Upper lobe of left lung (tissue), 6 donors: Measurements from ENCODE around the gene ELAVL2. TPM values are rescaled to one million over a fixed set of nuclear protein-coding genes. Genes with fewer than 3 reads are reported as not detected.

Source experiments
- ATAC-seq, 2 donors: fragments of 200-7000 bp; cut with Tn5 transposase; one replicate each; pipeline ENCODE4 v1.9.1; 2022; ENCODE audit warnings: mild to moderate bottlenecking in 2 of 2, moderate library complexity in 2 of 2; ENCODE audit not compliant: low FRiP score in 2 of 2
- DNase-seq, 2 donors: peaks; one replicate each; pipeline ENCODE4 v3.0.0-alpha.2; 2019 to 2020
- H3K27ac ChIP-seq, 4 donors: fragments of 200-600 bp; sonication (generic); one replicate each; pipeline ENCODE4 v1.5.1; 2016 to 2019
- H3K27me3 ChIP-seq, 4 donors: fragments of 200-600 bp; sonication (generic); one replicate each; pipeline ENCODE4 v1.5.1; 2017 to 2019
- H3K36me3 ChIP-seq, 4 donors: fragments of 200-600 bp; sonication (generic); one replicate each; pipeline ENCODE4 v1.5.1; 2016 to 2019
- H3K4me1 ChIP-seq, 4 donors: fragments of 200-600 bp; sonication (generic); one replicate each; pipeline ENCODE4 v1.5.1; 2018 to 2019
- H3K4me3 ChIP-seq, 4 donors: fragments of 200-600 bp; sonication (generic); one replicate each; pipeline ENCODE4 v1.5.1; 2017 to 2019; ENCODE audit warnings: mild to moderate bottlenecking in 2 of 4, moderate library complexity in 1 of 4
- H3K9me3 ChIP-seq, 4 donors: fragments of 200-600 bp; sonication (generic); one replicate each; pipeline ENCODE4 v1.5.1; 2018 to 2019
- EP300 ChIP-seq, 4 donors: sonication (generic); formaldehyde crosslinking; IDR thresholded peaks; one replicate each; pipeline ENCODE4 v1.5.1; 2017; ENCODE audit warnings: antibody characterized with exemption in 4 of 4, control low read depth in 2 of 4
- POLR2A ChIP-seq, 4 donors: fragments of 450-650 bp; IDR thresholded peaks; one replicate each; pipeline ENCODE4 v1.5.1; 2016 to 2017; ENCODE audit warnings: antibody characterized with exemption in 4 of 4, mild to moderate bottlenecking in 2 of 4
- POLR2AphosphoS5 ChIP-seq, 2 donors: sonication (generic); formaldehyde crosslinking; IDR thresholded peaks; one replicate each; pipeline ENCODE4 v1.5.1; 2017; ENCODE audit warnings: antibody characterized with exemption in 2 of 2
- WGBS, 2 donors: methylation state at CpG; one replicate each; pipeline ENCODE4 v1.1.5; 2017 to 2018; 5-methylcytosine and 5-hydroxymethylcytosine counted together
- total RNA-seq, 6 donors: library from RNA; depleted of rRNA in 4 of 6; stranded (reverse); fragments of >200 nt in 4 of 6; gene quantifications; one replicate each; pipeline versions ENCODE4 v1.1.0 to v1.2.1, GENCODE V29; 2016 to 2021
- TF ChIP-seq, protein P1 (sequence below), 6 experiments: fragments of 450-650 bp in 4 of 6; fragments of 200-600 bp in 2 of 6; sonication (generic) in 2 of 6; IDR thresholded peaks; one replicate each; pipeline ENCODE4 v1.5.1; 2016 to 2019; ENCODE audit warnings: antibody characterized with exemption in 6 of 6
- donor health status: DM: no; HTN: no; CAD: no; lungs with moderate emphysema.
- donor health status: DM: no; HTN: yes; CAD: no; lungs with severe emphysema.

ELAVL2 gene
- total RNA-seq, 6 donors from 2014 or later: 0.27 TPM; not detected in 5

DNA sequence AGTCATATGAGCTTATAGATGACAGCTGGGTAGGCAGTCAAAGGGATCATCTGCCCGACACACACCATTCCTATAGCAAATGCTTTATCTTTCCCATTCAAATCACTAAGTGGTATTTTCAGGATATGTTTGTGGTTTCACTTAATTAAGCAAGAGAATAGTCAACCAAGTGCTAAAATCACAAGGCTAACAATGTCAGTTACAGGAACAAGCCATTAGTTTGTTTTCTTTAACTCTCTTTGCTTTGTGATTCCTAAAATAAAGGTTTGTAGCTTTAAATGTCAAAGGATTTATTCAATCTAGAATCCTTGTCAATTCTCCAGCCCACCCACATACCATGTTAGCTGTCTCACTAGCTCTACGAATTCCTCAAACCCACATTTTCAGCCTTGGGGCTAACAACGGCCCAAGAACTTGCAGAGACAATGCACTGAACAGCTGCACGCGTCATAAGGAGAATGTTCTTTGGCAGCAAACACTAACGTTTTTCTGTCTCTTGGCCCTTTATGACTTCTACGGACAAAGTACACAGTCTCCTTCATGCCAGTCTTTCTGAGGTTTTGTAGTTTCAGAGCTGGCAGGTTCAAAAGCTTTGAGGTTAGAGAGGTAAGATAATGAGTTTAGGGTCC is 56.6 kb downstream of the ELAVL2 start:
- H3K9me3 ChIP-seq: no peaks in the 10 kb centered on the region
- WGBS, 2 donors: 57 to 78% methylated on average over 7 of the region's 7 CpGs
- H3K4me3 ChIP-seq: no peak overlapping the region

DNA sequence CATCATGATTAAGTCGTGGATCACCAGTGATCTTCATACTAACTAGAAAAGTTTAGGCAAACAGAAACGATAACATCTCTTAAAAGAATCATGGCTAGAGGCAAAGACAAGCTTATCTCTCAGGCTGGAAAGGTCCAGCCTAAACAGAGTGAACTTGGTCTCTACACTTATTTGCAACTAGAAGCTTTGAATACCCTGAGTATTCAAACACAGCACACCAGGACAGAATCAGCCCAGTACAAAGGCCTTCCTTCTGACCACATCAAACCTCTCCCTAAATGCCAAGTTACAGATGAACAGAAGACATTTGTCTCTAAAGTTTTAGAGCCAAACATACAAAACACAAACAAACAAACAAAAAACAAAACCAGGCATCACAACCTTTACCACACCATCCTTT is 57.2 kb downstream of the ELAVL2 start:
- TF ChIP-seq, protein P1, sequence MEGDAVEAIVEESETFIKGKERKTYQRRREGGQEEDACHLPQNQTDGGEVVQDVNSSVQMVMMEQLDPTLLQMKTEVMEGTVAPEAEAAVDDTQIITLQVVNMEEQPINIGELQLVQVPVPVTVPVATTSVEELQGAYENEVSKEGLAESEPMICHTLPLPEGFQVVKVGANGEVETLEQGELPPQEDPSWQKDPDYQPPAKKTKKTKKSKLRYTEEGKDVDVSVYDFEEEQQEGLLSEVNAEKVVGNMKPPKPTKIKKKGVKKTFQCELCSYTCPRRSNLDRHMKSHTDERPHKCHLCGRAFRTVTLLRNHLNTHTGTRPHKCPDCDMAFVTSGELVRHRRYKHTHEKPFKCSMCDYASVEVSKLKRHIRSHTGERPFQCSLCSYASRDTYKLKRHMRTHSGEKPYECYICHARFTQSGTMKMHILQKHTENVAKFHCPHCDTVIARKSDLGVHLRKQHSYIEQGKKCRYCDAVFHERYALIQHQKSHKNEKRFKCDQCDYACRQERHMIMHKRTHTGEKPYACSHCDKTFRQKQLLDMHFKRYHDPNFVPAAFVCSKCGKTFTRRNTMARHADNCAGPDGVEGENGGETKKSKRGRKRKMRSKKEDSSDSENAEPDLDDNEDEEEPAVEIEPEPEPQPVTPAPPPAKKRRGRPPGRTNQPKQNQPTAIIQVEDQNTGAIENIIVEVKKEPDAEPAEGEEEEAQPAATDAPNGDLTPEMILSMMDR (IDR thresholded peaks at IDR 0.05): no peak
- TF ChIP-seq EP300 (IDR thresholded peaks at IDR 0.05) (no peak), POLR2AphosphoS5 (IDR thresholded peaks at IDR 0.05) (no peak), POLR2A (IDR thresholded peaks at IDR 0.05) (no peak)
- Histone ChIP-seq H3K27ac (no peak overlapping the region), H3K4me1 (no peaks in the 10 kb centered on the region), H3K9me3 (no peaks in the 10 kb centered on the region), H3K4me3 (no peak overlapping the region), H3K36me3 (no peaks in the 10 kb centered on the region), H3K27me3 (no peaks in the 10 kb centered on the region)
- DNase-seq: no peak
- WGBS, 2 donors: 65 to 69% methylated on average over 2 of the region's 2 CpGs
- no peak for ATAC-seq

More for the DNA sequence above, 56.6 kb downstream of the ELAVL2 start:
- ATAC-seq (no peak), DNase-seq (no peak)
- Histone ChIP-seq H3K36me3 (no peaks in the 10 kb centered on the region), H3K27ac (no peak overlapping the region), H3K4me1 (no peaks in the 10 kb centered on the region), H3K27me3 (no peaks in the 10 kb centered on the region)
- TF ChIP-seq EP300 (IDR thresholded peaks at IDR 0.05) (no peak), POLR2AphosphoS5 (IDR thresholded peaks at IDR 0.05) (no peak), POLR2A (IDR thresholded peaks at IDR 0.05) (no peak)
- TF ChIP-seq, protein P1 (IDR thresholded peaks at IDR 0.05): no peak

DNA sequence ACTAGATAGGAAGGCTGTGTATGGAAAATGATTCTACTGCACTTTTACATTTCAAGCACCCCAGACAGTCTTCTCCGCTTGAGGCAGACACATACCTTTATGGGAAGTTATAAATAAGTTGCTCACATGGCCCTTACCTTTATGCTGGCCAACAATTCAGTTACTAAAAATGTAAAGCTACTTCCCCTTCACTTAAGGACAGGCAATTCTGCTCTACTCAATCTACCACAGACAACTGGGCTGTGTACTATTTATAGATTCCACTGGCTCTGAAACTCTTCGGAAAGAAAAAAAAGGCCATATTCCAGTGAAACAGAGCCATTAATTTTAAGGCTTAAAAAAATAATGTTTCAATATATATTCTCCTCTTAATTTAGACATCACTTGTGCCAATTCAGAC is 59.4 kb downstream of the ELAVL2 start:
- 27 to 37% methylated on average over 2 of the region's 2 CpGs for WGBS, 2 donors

DNA sequence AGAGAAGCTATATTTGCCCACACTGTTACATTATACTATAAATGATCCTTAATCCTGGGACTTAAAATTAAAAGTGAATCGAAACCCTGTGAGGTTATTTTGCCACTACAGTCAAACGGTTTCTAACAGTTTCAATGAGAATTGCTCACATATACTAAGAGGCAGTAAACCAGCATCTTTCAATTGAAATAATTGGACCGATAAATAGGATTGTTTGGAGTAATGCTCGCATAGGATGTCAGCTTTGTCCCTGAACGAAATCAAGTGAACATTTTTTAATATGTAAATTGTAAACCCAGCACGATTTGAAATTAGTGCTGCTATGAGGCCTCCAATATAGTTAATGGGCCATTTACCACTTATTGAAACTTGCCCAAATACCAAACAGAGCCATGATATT is 60.5 kb downstream of the ELAVL2 start:
- TF ChIP-seq POLR2AphosphoS5 (IDR thresholded peaks at IDR 0.05) (no peak), POLR2A (IDR thresholded peaks at IDR 0.05) (no peak), EP300 (IDR thresholded peaks at IDR 0.05) (no peak)
- TF ChIP-seq, protein P1 (IDR thresholded peaks at IDR 0.05): no peak
- DNase-seq: no peak
- H3K9me3 ChIP-seq: no peaks in the 10 kb centered on the region
- H3K27me3 ChIP-seq: no peaks in the 10 kb centered on the region
- WGBS, 2 donors: 82 to 91% methylated on average over 6 of the region's 6 CpGs
- no peaks in the 10 kb centered on the region for H3K4me1 ChIP-seq
- no peak overlapping the region for H3K27ac ChIP-seq
- no peak overlapping the region for H3K4me3 ChIP-seq
- no peaks in the 10 kb centered on the region for H3K36me3 ChIP-seq
- ATAC-seq: no peak

More for the DNA sequence above, 59.4 kb downstream of the ELAVL2 start:
- no peak overlapping the region for H3K4me3 ChIP-seq
- no peaks in the 10 kb centered on the region for H3K27me3 ChIP-seq
- no peak for ATAC-seq
- no peak for DNase-seq
- no peak overlapping the region for H3K27ac ChIP-seq
- no peaks in the 10 kb centered on the region for H3K4me1 ChIP-seq
- no peak for TF ChIP-seq EP300 (IDR thresholded peaks at IDR 0.05)
- TF ChIP-seq POLR2A (IDR thresholded peaks at IDR 0.05): no peak
- TF ChIP-seq, protein P1 (IDR thresholded peaks at IDR 0.05): no peak
- TF ChIP-seq POLR2AphosphoS5 (IDR thresholded peaks at IDR 0.05): no peak
- H3K9me3 ChIP-seq: no peaks in the 10 kb centered on the region
- no peaks in the 10 kb centered on the region for H3K36me3 ChIP-seq

DNA sequence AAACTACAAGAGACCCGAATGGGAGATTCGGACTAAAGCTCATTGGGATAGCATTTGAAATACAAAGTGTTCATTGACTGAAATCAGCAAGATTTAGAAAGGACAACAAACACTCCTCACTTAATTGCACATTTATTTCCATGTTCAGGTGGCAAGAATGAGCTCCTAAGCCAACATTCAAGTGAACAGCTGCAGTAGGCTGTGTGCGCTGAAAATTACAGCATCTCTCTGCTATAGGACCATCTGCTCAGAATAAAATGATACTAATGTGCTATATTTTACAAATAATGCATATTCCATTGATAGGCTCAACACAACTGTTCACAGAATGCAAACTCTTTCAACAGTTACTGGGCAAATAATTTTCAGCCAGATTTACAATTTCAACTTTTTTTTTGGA is 61.8 kb downstream of the ELAVL2 start:
- no peak overlapping the region for H3K27ac ChIP-seq
- no peaks in the 10 kb centered on the region for H3K36me3 ChIP-seq
- H3K4me1 ChIP-seq: no peaks in the 10 kb centered on the region
- no peaks in the 10 kb centered on the region for H3K27me3 ChIP-seq
- no peak overlapping the region for H3K4me3 ChIP-seq
- no peak for ATAC-seq
- TF ChIP-seq POLR2A (IDR thresholded peaks at IDR 0.05): no peak
- TF ChIP-seq, protein P1 (IDR thresholded peaks at IDR 0.05): no peak
- no peak for TF ChIP-seq POLR2AphosphoS5 (IDR thresholded peaks at IDR 0.05)
- no peak for TF ChIP-seq EP300 (IDR thresholded peaks at IDR 0.05)
- 85 to 91% methylated on average over 3 of the region's 3 CpGs for WGBS, 2 donors
- no peak for DNase-seq
- no peaks in the 10 kb centered on the region for H3K9me3 ChIP-seq
